OCI-LY1 (cell line): ENCODE results near the gene CCDC78.

ENCODE experiments used
- H2AFZ ChIP-seq: fragments of 200-600 bp; sonication (generic), shearing (Covaris generic); 2 replicates; pipeline ENCODE4 v1.6.0; 2014; ENCODE audit warnings: antibody characterized with exemption, mild to moderate bottlenecking, low read length
- H3F3A ChIP-seq: fragments of 200-600 bp; sonication (generic), shearing (Covaris generic); 2 replicates; pipeline ENCODE4 v1.6.0; 2014; ENCODE audit warnings: mild to moderate bottlenecking, antibody characterized with exemption, low read length, moderate library complexity; ENCODE audit not compliant: insufficient read depth
- H3K27ac ChIP-seq: fragments of 200-600 bp; sonication (generic); 2 replicates; pipeline ENCODE4 v1.5.1; 2014; ENCODE audit warnings: low read length, mixed run types, mild to moderate bottlenecking, low read depth; ENCODE audit not compliant: poor library complexity, severe bottlenecking
- H3K27me3 ChIP-seq: fragments of 200-600 bp; sonication (generic); 2 replicates; pipeline ENCODE4 v1.6.0; 2014; ENCODE audit warnings: antibody characterized with exemption, mild to moderate bottlenecking, low read length, moderate library complexity; ENCODE audit not compliant: insufficient read depth
- H3K36me3 ChIP-seq: fragments of 200-600 bp; sonication (generic); 2 replicates; pipeline ENCODE4 v1.6.1; 2014; ENCODE audit warnings: mild to moderate bottlenecking, antibody characterized with exemption, low read length, moderate library complexity, mixed read lengths; ENCODE audit not compliant: insufficient read depth
- H3K4me1 ChIP-seq: fragments of 200-600 bp; sonication (generic); 2 replicates; pipeline ENCODE4 v1.5.1; 2014; ENCODE audit warnings: mild to moderate bottlenecking, low read length, moderate library complexity; ENCODE audit not compliant: insufficient read depth, severe bottlenecking
- H3K4me2 ChIP-seq: fragments of 200-600 bp; sonication (generic), shearing (Covaris generic); 2 replicates; pipeline ENCODE4 v1.6.1; 2014; ENCODE audit warnings: low read length
- H3K4me3 ChIP-seq: fragments of 200-600 bp; sonication (generic); 2 replicates; pipeline ENCODE4 v1.5.1; 2014; ENCODE audit warnings: low read length, low read depth, mild to moderate bottlenecking, mixed read lengths; ENCODE audit not compliant: poor library complexity, severe bottlenecking
- H3K79me2 ChIP-seq: fragments of 200-600 bp; shearing (Covaris generic); 2 replicates; pipeline ENCODE4 v1.6.1; 2016; ENCODE audit warnings: mixed run types, low read length, mixed read lengths; ENCODE audit not compliant: insufficient read depth
- H3K9ac ChIP-seq: fragments of 200-600 bp; sonication (generic), shearing (Covaris generic); 2 replicates; pipeline ENCODE4 v1.6.1; 2014; ENCODE audit warnings: mild to moderate bottlenecking, low read length, mixed read lengths
- H3K9me2 ChIP-seq: fragments of 200-600 bp; sonication (generic), shearing (Covaris generic); 2 replicates; pipeline ENCODE4 v1.6.1; 2014; ENCODE audit warnings: low read depth, mild to moderate bottlenecking, low read length, mixed read lengths
- H3K9me3 ChIP-seq: fragments of 200-600 bp; shearing (Covaris generic); 2 replicates; pipeline ENCODE4 v1.6.1; 2014; ENCODE audit warnings: low read length, mixed read lengths
- H4K20me1 ChIP-seq: fragments of 200-600 bp; sonication (generic), shearing (Covaris generic); 2 replicates; pipeline ENCODE4 v1.6.0; 2016; ENCODE audit warnings: mild to moderate bottlenecking, low read length; ENCODE audit not compliant: insufficient read depth
- CTCF ChIP-seq: fragments of 200-600 bp; sonication (generic), shearing (Covaris generic); IDR thresholded peaks from 2 replicates; pipeline ENCODE4 v1.5.1; 2017; ENCODE audit warnings: mild to moderate bottlenecking, antibody characterized with exemption, low read length, moderate library complexity, mixed read lengths
- EZH2 ChIP-seq: fragments of 200-600 bp; sonication (generic), shearing (Covaris generic); IDR thresholded peaks from 2 replicates; pipeline ENCODE4 v1.8.0; 2017; ENCODE audit warnings: borderline replicate concordance, mixed run types, mild to moderate bottlenecking, antibody characterized with exemption, low read length, moderate library complexity, mixed read lengths

Gene CCDC78

GRCh38 chr16:769184-769784 lies 43.0 kb upstream of the CCDC78 start:
- Histone ChIP-seq H3K27ac (no peak overlapping the region), H2AFZ (no peak overlapping the region), H3F3A (no peaks in the 10 kb centered on the region), H3K4me2 (no peak overlapping the region), H3K36me3 (no peaks in the 10 kb centered on the region), H3K9me2 (no peaks in the 10 kb centered on the region), H3K9ac (no peak overlapping the region), H3K79me2 (no peaks in the 10 kb centered on the region), H3K4me1 (no peaks in the 10 kb centered on the region), H3K9me3 (no peaks in the 10 kb centered on the region), H3K4me3 (no peak overlapping the region), H3K27me3 (no peaks in the 10 kb centered on the region), H4K20me1 (no peaks in the 10 kb centered on the region)
- TF ChIP-seq EZH2 (no peak), CTCF (no peak)

GRCh38 chr16:768428-768827 lies 42.2 kb upstream of the CCDC78 start:
- no peaks in the 10 kb centered on the region for H3K27me3 ChIP-seq
- no peak overlapping the region for H3K27ac ChIP-seq
- no peak overlapping the region for H3K4me2 ChIP-seq
- no peaks in the 10 kb centered on the region for H3K36me3 ChIP-seq
- H3K9ac ChIP-seq = no peak overlapping the region
- H3K9me2 ChIP-seq = no peaks in the 10 kb centered on the region
- TF ChIP-seq CTCF (no peak), EZH2 (no peak)
- H2AFZ ChIP-seq = no peak overlapping the region
- no peaks in the 10 kb centered on the region for H4K20me1 ChIP-seq
- no peaks in the 10 kb centered on the region for H3F3A ChIP-seq
- no peak overlapping the region for H3K4me3 ChIP-seq
- no peaks in the 10 kb centered on the region for H3K9me3 ChIP-seq
- no peaks in the 10 kb centered on the region for H3K79me2 ChIP-seq
- H3K4me1 ChIP-seq = no peaks in the 10 kb centered on the region

- Histone ChIP-seq H3K27ac (no peak overlapping the region), H3K9me3 (no peaks in the 10 kb centered on the region), H3K9ac (no peak overlapping the region), H3K4me1 (no peaks in the 10 kb centered on the region), H3F3A (no peaks in the 10 kb centered on the region), H3K36me3 (no peaks in the 10 kb centered on the region), H3K79me2 (no peaks in the 10 kb centered on the region), H3K4me2 (no peak overlapping the region), H2AFZ (no peak overlapping the region), H3K27me3 (no peaks in the 10 kb centered on the region), H3K4me3 (no peak overlapping the region), H4K20me1 (no peaks in the 10 kb centered on the region), H3K9me2 (no peaks in the 10 kb centered on the region)
- no peak for TF ChIP-seq EZH2
- TF ChIP-seq CTCF = no peak
These were observed 41.5 kb upstream of the CCDC78 start for GRCh38 chr16:767743-768235.
